Gastrocnemius medialis (tissue), 4 donors: ENCODE data around the gene ANKRD33B. TPM values are rescaled to one million over a fixed set of nuclear protein-coding genes. Genes with fewer than 3 reads are reported as not detected.

ENCODE experiments used
- ATAC-seq, 2 donors: fragments of 150-250 bp; one replicate each; pipeline ENCODE4 v1.9.1; 2016
- DNase-seq, 2 donors: peaks; one replicate each; pipeline ENCODE4 v3.0.0-alpha.2; 2019
- H3K27ac ChIP-seq, 4 donors: fragments of 200-600 bp; sonication (generic); 1 replicate in 1 of 4; 2 replicates in 3 of 4; pipeline ENCODE4 v1.5.1; 2016 to 2018; ENCODE audit warnings: mild to moderate bottlenecking in 2 of 4, moderate library complexity in 1 of 4
- H3K27me3 ChIP-seq, 3 donors: fragments of 200-600 bp; sonication (generic) in 2 of 3; 1 replicate in 1 of 3; 2 replicates in 2 of 3; pipeline versions ENCODE4 v1.5.1 to v1.6.0; 2016 to 2019; ENCODE audit warnings: mild to moderate bottlenecking in 1 of 3, moderate library complexity in 1 of 3
- H3K36me3 ChIP-seq, 2 donors: fragments of 200-600 bp; sonication (generic) in 1 of 2; one replicate each; pipeline ENCODE4 v1.5.1; 2017 to 2018
- H3K4me1 ChIP-seq, 2 donors: fragments of 200-600 bp; sonication (generic) in 1 of 2; one replicate each; pipeline ENCODE4 v1.5.1; 2016 to 2017; ENCODE audit warnings: mild to moderate bottlenecking in 2 of 2
- H3K4me3 ChIP-seq, 4 donors: fragments of 200-600 bp; sonication (generic) in 3 of 4; 1 replicate in 1 of 4; 2 replicates in 3 of 4; pipeline ENCODE4 v1.5.1; 2016 to 2019; ENCODE audit warnings: mild to moderate bottlenecking in 2 of 4
- H3K9me3 ChIP-seq, 3 donors: fragments of 200-600 bp; sonication (generic) in 2 of 3; 1 replicate in 1 of 3; 2 replicates in 2 of 3; pipeline ENCODE4 v1.5.1; 2016 to 2019
- CTCF ChIP-seq, 5 experiments: fragments of 450-650 bp in 3 of 5; fragments of 200-600 bp in 2 of 5; sonication (generic) in 2 of 5; IDR thresholded peaks in 4 of 5; conservative IDR thresholded peaks in 1 of 5; 1 replicate in 4 of 5; 2 replicates in 1 of 5; pipeline ENCODE4 v1.5.1; 2016 to 2019; ENCODE audit warnings: antibody characterized with exemption in 5 of 5, mild to moderate bottlenecking in 3 of 5, moderate library complexity in 3 of 5
- POLR2A ChIP-seq, 2 donors: fragments of 450-650 bp; IDR thresholded peaks; one replicate each; pipeline ENCODE4 v1.6.1; 2017; ENCODE audit warnings: antibody characterized with exemption in 2 of 2, mild to moderate bottlenecking in 2 of 2, moderate library complexity in 2 of 2
- in situ Hi-C, 4 donors: fragments of 200-750 bp; cut with MboI; loops; one replicate each; pipeline versions ENCODE4 v1.15.0 to v1.8.0; 2017; ENCODE audit warnings: low sequenced_read_pairs in 4 of 4
- intact Hi-C: fragments of 100-400 bp; cut with DNase I; formaldehyde crosslinking; loops from one replicate; pipeline ENCODE4 v1.15.1; 2023; ENCODE audit warnings: low total_unique reads
- total RNA-seq, 4 donors: library from RNA; depleted of rRNA; stranded (reverse); fragments of >200 nt; gene quantifications; one replicate each; pipeline versions ENCODE4 v1.1.0 to v1.2.3, GENCODE V29; 2016

Gene ANKRD33B
- total RNA-seq, 4 donors from 2014 or later, result 2.2 to 38.9 (median 15.1) TPM

- DNase-seq (no peak), ATAC-seq (no peak)
- no peaks in the 10 kb centered on the region for H3K9me3 ChIP-seq
- no peak for TF ChIP-seq CTCF (IDR thresholded peaks at IDR 0.05 in 4 of 5, conservative IDR thresholded peaks at IDR 0.05 in 1 of 5)
- no peak for TF ChIP-seq POLR2A (IDR thresholded peaks at IDR 0.05)
- no peaks in the 10 kb centered on the region for H3K4me1 ChIP-seq
- H3K27me3 ChIP-seq, result no peaks in the 10 kb centered on the region
- intact Hi-C loops (no loop called here), in situ Hi-C loops (no loop called here)
- no peak overlapping the region for H3K27ac ChIP-seq
- no peak overlapping the region for H3K4me3 ChIP-seq
- H3K36me3 ChIP-seq, result no peaks in the 10 kb centered on the region
Observed at GRCh38 chr5:10682801-10683525, 119.1 kb downstream of the ANKRD33B start.

GRCh38 chr5:10684303-10685086, 120.6 kb downstream of the ANKRD33B start:
- H3K4me3 ChIP-seq, result no peak overlapping the region
- no peak for ATAC-seq
- no peak for DNase-seq
- no peak overlapping the region for H3K27ac ChIP-seq
- H3K36me3 ChIP-seq, result no peaks in the 10 kb centered on the region
- intact Hi-C loops (no loop called here), in situ Hi-C loops (no loop called here)
- TF ChIP-seq POLR2A (IDR thresholded peaks at IDR 0.05) (no peak), CTCF (IDR thresholded peaks at IDR 0.05 in 4 of 5, conservative IDR thresholded peaks at IDR 0.05 in 1 of 5) (no peak)
- no peaks in the 10 kb centered on the region for H3K27me3 ChIP-seq
- no peaks in the 10 kb centered on the region for H3K9me3 ChIP-seq
- H3K4me1 ChIP-seq, result no peaks in the 10 kb centered on the region

- no peaks in the 10 kb centered on the region for H3K9me3 ChIP-seq
- intact Hi-C loops (no loop called here), in situ Hi-C loops (no loop called here)
- TF ChIP-seq POLR2A (IDR thresholded peaks at IDR 0.05) (no peak), CTCF (IDR thresholded peaks at IDR 0.05 in 4 of 5, conservative IDR thresholded peaks at IDR 0.05 in 1 of 5) (no peak)
- H3K36me3 ChIP-seq, result no peaks in the 10 kb centered on the region
- DNase-seq (no peak), ATAC-seq (no peak)
- H3K27me3 ChIP-seq, result no peaks in the 10 kb centered on the region
- H3K27ac ChIP-seq, result no peak overlapping the region
- H3K4me1 ChIP-seq, result no peaks in the 10 kb centered on the region
- no peak overlapping the region for H3K4me3 ChIP-seq
Observed at GRCh38 chr5:10685115-10685521, 121.2 kb downstream of the ANKRD33B start.

GRCh38 chr5:10686890-10687289, 123.0 kb downstream of the ANKRD33B start:
- Histone ChIP-seq H3K9me3 (no peaks in the 10 kb centered on the region), H3K4me3 (no peak overlapping the region), H3K27ac (no peak overlapping the region), H3K27me3 (no peaks in the 10 kb centered on the region), H3K4me1 (no peaks in the 10 kb centered on the region), H3K36me3 (no peaks in the 10 kb centered on the region)
- ATAC-seq, result no peak
- TF ChIP-seq CTCF (IDR thresholded peaks at IDR 0.05 in 4 of 5, conservative IDR thresholded peaks at IDR 0.05 in 1 of 5) (no peak), POLR2A (IDR thresholded peaks at IDR 0.05) (no peak)
- intact Hi-C loops, result no loop called here
- DNase-seq, result no peak
- in situ Hi-C loops, result no loop called here
